ENCODE data around the gene ZC3H12D.
"Not testable (repeated sequence)": the region's sequence is repeated elsewhere in the genome, so short reads cannot be mapped to it uniquely, and the experiment has no call there.

ZC3H12D gene

GRCh38 chr6:149457316-149457884 lies 27.4 kb downstream of the ZC3H12D start:
- DNase-seq, result no peak

- no peak for DNase-seq
Measured at GRCh38 chr6:149456311-149457021, 28.3 kb downstream of the ZC3H12D start.

- no peak for DNase-seq
Measured at GRCh38 chr6:149455031-149455732, 29.6 kb downstream of the ZC3H12D start.

- no peak for DNase-seq
Measured at GRCh38 chr6:149454346-149454848, 30.4 kb downstream of the ZC3H12D start.

GRCh38 chr6:149453597-149454345 lies 31.0 kb downstream of the ZC3H12D start:
- no peak for DNase-seq

GRCh38 chr6:149452037-149452939 lies 32.5 kb downstream of the ZC3H12D start:
- no peak for DNase-seq

GRCh38 chr6:149451376-149452036 lies 33.3 kb downstream of the ZC3H12D start:
- DNase-seq, result no peak

- DNase-seq, result no peak
Measured at GRCh38 chr6:149450679-149451375, 34.0 kb downstream of the ZC3H12D start.

- DNase-seq, result no peak
Measured at GRCh38 chr6:149449831-149450678, 34.8 kb downstream of the ZC3H12D start.

GRCh38 chr6:149448821-149449453 lies 35.9 kb downstream of the ZC3H12D start:
- DNase-seq, result no peak

GRCh38 chr6:149446791-149447376 lies 37.9 kb downstream of the ZC3H12D start:
- no peak for DNase-seq

GRCh38 chr6:149445573-149445972 lies 39.2 kb downstream of the ZC3H12D start:
- DNase-seq, result no peak

- no peak for DNase-seq
Measured at GRCh38 chr6:149445095-149445466, 39.7 kb downstream of the ZC3H12D start.

- not testable (repeated sequence) for DNase-seq
Measured at GRCh38 chr6:149444360-149445094, 40.3 kb downstream of the ZC3H12D start.

GRCh38 chr6:149443411-149444181 lies 41.2 kb downstream of the ZC3H12D start:
- DNase-seq, result no peak

GRCh38 chr6:149441740-149442139 lies 43.1 kb downstream of the ZC3H12D start:
- no peak for DNase-seq
